GM19023 (cell line): Measurements from ENCODE around the gene IL6R.

Experiments
- ATAC-seq: cut with Tn5 transposase; IDR thresholded peaks from one replicate; pipeline ENCODE4 v1.9.1; 2021; ENCODE audit warnings: mild to moderate bottlenecking, moderate library complexity; ENCODE audit not compliant: unreplicated experiment

Gene IL6R

GRCh38 chr1:154446789-154447188 lies 41.6 kb downstream of the IL6R start:
- ATAC-seq: no peak

- ATAC-seq: no peak
Observed at GRCh38 chr1:154448331-154448811, 43.2 kb downstream of the IL6R start.

- ATAC-seq: no peak
Observed at GRCh38 chr1:154453161-154453560, 48.0 kb downstream of the IL6R start.

- ATAC-seq: no peak
Observed at GRCh38 chr1:154453574-154454352, 48.6 kb downstream of the IL6R start.

GRCh38 chr1:154454386-154455120 lies 49.4 kb downstream of the IL6R start:
- no peak for ATAC-seq

GRCh38 chr1:154456631-154457030 lies 51.5 kb downstream of the IL6R start:
- ATAC-seq: no peak

GRCh38 chr1:154459080-154459479 lies 53.9 kb downstream of the IL6R start:
- ATAC-seq: no peak

GRCh38 chr1:154460695-154461260 lies 55.6 kb downstream of the IL6R start:
- no peak for ATAC-seq

GRCh38 chr1:154463512-154463990 lies 58.4 kb downstream of the IL6R start:
- no peak for ATAC-seq

- ATAC-seq: no peak
Observed at GRCh38 chr1:154465621-154466195, 60.6 kb downstream of the IL6R start.

GRCh38 chr1:154466206-154466605 lies 61.1 kb downstream of the IL6R start:
- no peak for ATAC-seq

- no peak for ATAC-seq
Observed at GRCh38 chr1:154466921-154467417, 61.8 kb downstream of the IL6R start.

- no peak for ATAC-seq
Observed at GRCh38 chr1:154467434-154468102, 62.4 kb downstream of the IL6R start.

GRCh38 chr1:154468535-154469250 lies 63.5 kb downstream of the IL6R start:
- no peak for ATAC-seq

- no peak for ATAC-seq
Observed at GRCh38 chr1:154469844-154470560, 64.9 kb downstream of the IL6R start.

- no peak for ATAC-seq
Observed at GRCh38 chr1:154471304-154471703, 66.2 kb downstream of the IL6R start.

GRCh38 chr1:154474802-154475201 lies 69.7 kb downstream of the IL6R start:
- no peak for ATAC-seq

GRCh38 chr1:154476791-154477190 lies 71.6 kb downstream of the IL6R start:
- ATAC-seq: no peak

GRCh38 chr1:154478013-154478412 lies 72.9 kb downstream of the IL6R start:
- ATAC-seq: no peak
